Mesodermal cell (in vitro differentiated cells): ENCODE measurements around the gene BCL6.

Experiments
- H3K27ac ChIP-seq: 2 replicates; pipeline ENCODE4 v1.7.0; 2013; ENCODE audit warnings: mild to moderate bottlenecking, low read depth, low read length, moderate library complexity; ENCODE audit not compliant: severe bottlenecking
- H3K36me3 ChIP-seq: 2 replicates; pipeline ENCODE4 v1.7.1; 2013; ENCODE audit warnings: mild to moderate bottlenecking, low read length, moderate library complexity; ENCODE audit not compliant: control insufficient read depth, insufficient read depth
- H3K4me1 ChIP-seq: one replicate; pipeline ENCODE4 v1.7.1; 2013; ENCODE audit warnings: mild to moderate bottlenecking, low read length; ENCODE audit not compliant: insufficient read depth, control insufficient read depth, poor library complexity, severe bottlenecking
- H3K4me3 ChIP-seq: 2 replicates; pipeline ENCODE4 v1.7.0; 2013; ENCODE audit warnings: low read length, control low read depth, mild to moderate bottlenecking; ENCODE audit not compliant: insufficient read depth, poor library complexity, severe bottlenecking; ENCODE audit errors: extremely low read depth
- H3K9me3 ChIP-seq: 2 replicates; pipeline ENCODE4 v1.7.1; 2013; ENCODE audit warnings: mild to moderate bottlenecking, low read length, moderate library complexity; ENCODE audit not compliant: control insufficient read depth
- WGBS, 2 experiments: methylation state at CpG; one replicate each; pipeline ENCODE4 v1.1.5; 2013; ENCODE audit warnings: missing lambda C conversion rate in 2 of 2; ENCODE audit not compliant: insufficient coverage in 2 of 2; 5-methylcytosine and 5-hydroxymethylcytosine counted together

BCL6 gene

GRCh38 chr3:187708696-187709095, 36.6 kb downstream of the BCL6 start:
- Histone ChIP-seq H3K27ac (no peak overlapping the region), H3K4me3 (no peak overlapping the region), H3K36me3 (no peaks in the 10 kb centered on the region), H3K4me1 (peaks cover 8% of the 10 kb centered on the region), H3K9me3 (no peaks in the 10 kb centered on the region)

- H3K4me1 ChIP-seq = peaks cover 8% of the 10 kb centered on the region
- H3K4me3 ChIP-seq = no peak overlapping the region
- H3K27ac ChIP-seq = no peak overlapping the region
- 100% methylated on average over 2 of the region's 2 CpGs for WGBS, 2 experiments
- H3K36me3 ChIP-seq = no peaks in the 10 kb centered on the region
- H3K9me3 ChIP-seq = no peaks in the 10 kb centered on the region
These were observed 38.3 kb downstream of the BCL6 start for GRCh38 chr3:187706971-187707370.

GRCh38 chr3:187705164-187705563, 40.1 kb downstream of the BCL6 start:
- Histone ChIP-seq H3K4me3 (no peak overlapping the region), H3K4me1 (peaks cover 8% of the 10 kb centered on the region), H3K36me3 (no peaks in the 10 kb centered on the region)

GRCh38 chr3:187702507-187703033, 42.7 kb downstream of the BCL6 start, which contains the start of gene RTP2:
Gene RTP2 (minus strand): TSS chr3:187702557. CDS start chr3:187702128, 429 bp downstream.
- H3K36me3 ChIP-seq = no peaks in the 10 kb centered on the region
- H3K9me3 ChIP-seq = no peaks in the 10 kb centered on the region
- no peak within 1 kb of the TSS for H3K27ac ChIP-seq
- peaks cover 8% of the 10 kb centered on the region for H3K4me1 ChIP-seq
- 0 to 75% methylated on average over 1 to 4 of the region's 4 CpGs for WGBS, 2 experiments
- H3K4me3 ChIP-seq = no peak within 1 kb of the TSS

More at GRCh38 chr3:187705164-187705563, 40.1 kb downstream of the BCL6 start:
- H3K27ac ChIP-seq = no peak overlapping the region
- no peaks in the 10 kb centered on the region for H3K9me3 ChIP-seq

GRCh38 chr3:187700249-187700648, 45.0 kb downstream of the BCL6 start:
- WGBS, 2 experiments = 90% methylated on average over 2 of the region's 2 CpGs

GRCh38 chr3:187698499-187699399, 46.5 kb downstream of the BCL6 start:
- Histone ChIP-seq H3K9me3 (no peaks in the 10 kb centered on the region), H3K4me1 (no peaks in the 10 kb centered on the region), H3K4me3 (no peak overlapping the region), H3K27ac (no peak overlapping the region), H3K36me3 (no peaks in the 10 kb centered on the region)
- 89 to 98% methylated on average over 17 to 24 of the region's 42 CpGs for WGBS, 2 experiments

More at GRCh38 chr3:187700249-187700648, 45.0 kb downstream of the BCL6 start:
- no peaks in the 10 kb centered on the region for H3K36me3 ChIP-seq
- no peaks in the 10 kb centered on the region for H3K9me3 ChIP-seq
- no peak overlapping the region for H3K4me3 ChIP-seq
- H3K27ac ChIP-seq = no peak overlapping the region
- H3K4me1 ChIP-seq = peaks cover 7% of the 10 kb centered on the region

GRCh38 chr3:187696021-187696420, 49.2 kb downstream of the BCL6 start:
- H3K4me3 ChIP-seq = no peak overlapping the region
- no peak overlapping the region for H3K27ac ChIP-seq
- H3K4me1 ChIP-seq = no peaks in the 10 kb centered on the region
- WGBS, 2 experiments = 60 to 67% methylated on average over 3 of the region's 4 CpGs
- no peaks in the 10 kb centered on the region for H3K36me3 ChIP-seq
- H3K9me3 ChIP-seq = no peaks in the 10 kb centered on the region

- Histone ChIP-seq H3K9me3 (no peaks in the 10 kb centered on the region), H3K4me3 (no peak overlapping the region), H3K4me1 (no peaks in the 10 kb centered on the region), H3K36me3 (no peaks in the 10 kb centered on the region), H3K27ac (no peak overlapping the region)
- 67 to 90% methylated on average over 1 to 4 of the region's 4 CpGs for WGBS, 2 experiments
These were observed 49.8 kb downstream of the BCL6 start for GRCh38 chr3:187695449-187695848.

GRCh38 chr3:187694801-187695200, 50.5 kb downstream of the BCL6 start:
- Histone ChIP-seq H3K9me3 (no peaks in the 10 kb centered on the region), H3K27ac (no peak overlapping the region), H3K4me1 (no peaks in the 10 kb centered on the region), H3K4me3 (no peak overlapping the region), H3K36me3 (no peaks in the 10 kb centered on the region)
- WGBS, 2 experiments = 79 to 83% methylated on average over 3 of the region's 3 CpGs

- H3K4me3 ChIP-seq = no peak overlapping the region
- H3K36me3 ChIP-seq = no peaks in the 10 kb centered on the region
- H3K4me1 ChIP-seq = no peaks in the 10 kb centered on the region
- WGBS, 2 experiments = 100% methylated on average over 1 of the region's 1 CpG; no CpG with 5 or more reads in 1 of the 2 experiments
- H3K27ac ChIP-seq = no peak overlapping the region
- no peaks in the 10 kb centered on the region for H3K9me3 ChIP-seq
These were observed 51.8 kb downstream of the BCL6 start for GRCh38 chr3:187693431-187693830.

- no peak overlapping the region for H3K4me3 ChIP-seq
- H3K36me3 ChIP-seq = no peaks in the 10 kb centered on the region
- 81 to 88% methylated on average over 2 to 3 of the region's 4 CpGs for WGBS, 2 experiments
- H3K4me1 ChIP-seq = no peaks in the 10 kb centered on the region
- H3K9me3 ChIP-seq = peaks cover 18% of the 10 kb centered on the region
- H3K27ac ChIP-seq = no peak overlapping the region
These were observed 55.3 kb downstream of the BCL6 start for GRCh38 chr3:187689984-187690383.
